A673 (cell line): ENCODE results near the gene CUL7.

Experiments
- EZH2 ChIP-seq: fragments of 200-600 bp; sonication (generic); IDR thresholded peaks from 2 replicates; pipeline ENCODE4 v1.6.1; 2017; ENCODE audit warnings: borderline replicate concordance, low read depth, mild to moderate bottlenecking, mixed read lengths, antibody characterized with exemption, low read length; ENCODE audit not compliant: poor library complexity, severe bottlenecking
- TF ChIP-seq, protein P1 (sequence below): fragments of 300-800, 200-600 bp; sonication (generic); conservative IDR thresholded peaks from 2 replicates; pipeline ENCODE4 v1.5.1; 2017; ENCODE audit warnings: low read depth, mild to moderate bottlenecking, antibody characterized with exemption, low read length, moderate library complexity, mixed read lengths

DNA sequence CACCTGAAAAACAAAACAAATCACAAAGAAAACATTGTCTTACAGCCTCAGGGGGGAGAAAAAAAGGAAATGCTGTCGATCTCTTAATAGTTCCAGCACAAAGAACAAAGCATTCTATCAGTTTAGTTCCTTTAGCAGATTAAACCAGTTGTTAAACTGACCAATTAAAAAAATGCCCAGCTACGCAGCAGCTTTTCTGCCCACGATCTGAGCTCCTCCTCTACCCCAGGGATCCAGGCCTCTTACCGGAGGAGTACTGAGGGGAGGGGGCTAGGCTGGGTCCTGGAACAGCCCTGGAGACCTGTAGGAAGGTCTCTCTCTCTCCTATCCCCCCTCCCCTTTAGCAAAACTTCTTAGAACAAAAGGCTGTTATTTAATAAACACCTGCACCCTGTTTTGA is 35.8 kb upstream of the CUL7 start:
- TF ChIP-seq, protein P1, sequence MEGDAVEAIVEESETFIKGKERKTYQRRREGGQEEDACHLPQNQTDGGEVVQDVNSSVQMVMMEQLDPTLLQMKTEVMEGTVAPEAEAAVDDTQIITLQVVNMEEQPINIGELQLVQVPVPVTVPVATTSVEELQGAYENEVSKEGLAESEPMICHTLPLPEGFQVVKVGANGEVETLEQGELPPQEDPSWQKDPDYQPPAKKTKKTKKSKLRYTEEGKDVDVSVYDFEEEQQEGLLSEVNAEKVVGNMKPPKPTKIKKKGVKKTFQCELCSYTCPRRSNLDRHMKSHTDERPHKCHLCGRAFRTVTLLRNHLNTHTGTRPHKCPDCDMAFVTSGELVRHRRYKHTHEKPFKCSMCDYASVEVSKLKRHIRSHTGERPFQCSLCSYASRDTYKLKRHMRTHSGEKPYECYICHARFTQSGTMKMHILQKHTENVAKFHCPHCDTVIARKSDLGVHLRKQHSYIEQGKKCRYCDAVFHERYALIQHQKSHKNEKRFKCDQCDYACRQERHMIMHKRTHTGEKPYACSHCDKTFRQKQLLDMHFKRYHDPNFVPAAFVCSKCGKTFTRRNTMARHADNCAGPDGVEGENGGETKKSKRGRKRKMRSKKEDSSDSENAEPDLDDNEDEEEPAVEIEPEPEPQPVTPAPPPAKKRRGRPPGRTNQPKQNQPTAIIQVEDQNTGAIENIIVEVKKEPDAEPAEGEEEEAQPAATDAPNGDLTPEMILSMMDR, result no peak
- no peak for TF ChIP-seq EZH2
